ENCODE results near the gene TLE2. TPM values are rescaled to one million over a fixed set of nuclear protein-coding genes. Genes with fewer than 3 reads are reported as not detected.

Gene TLE2
- total RNA-seq, 3 donors from 2014 or later (not counting 1 experiment from before 2014, with no cell fraction given), result 6.1 to 8.8 (median 8.2) TPM

DNA sequence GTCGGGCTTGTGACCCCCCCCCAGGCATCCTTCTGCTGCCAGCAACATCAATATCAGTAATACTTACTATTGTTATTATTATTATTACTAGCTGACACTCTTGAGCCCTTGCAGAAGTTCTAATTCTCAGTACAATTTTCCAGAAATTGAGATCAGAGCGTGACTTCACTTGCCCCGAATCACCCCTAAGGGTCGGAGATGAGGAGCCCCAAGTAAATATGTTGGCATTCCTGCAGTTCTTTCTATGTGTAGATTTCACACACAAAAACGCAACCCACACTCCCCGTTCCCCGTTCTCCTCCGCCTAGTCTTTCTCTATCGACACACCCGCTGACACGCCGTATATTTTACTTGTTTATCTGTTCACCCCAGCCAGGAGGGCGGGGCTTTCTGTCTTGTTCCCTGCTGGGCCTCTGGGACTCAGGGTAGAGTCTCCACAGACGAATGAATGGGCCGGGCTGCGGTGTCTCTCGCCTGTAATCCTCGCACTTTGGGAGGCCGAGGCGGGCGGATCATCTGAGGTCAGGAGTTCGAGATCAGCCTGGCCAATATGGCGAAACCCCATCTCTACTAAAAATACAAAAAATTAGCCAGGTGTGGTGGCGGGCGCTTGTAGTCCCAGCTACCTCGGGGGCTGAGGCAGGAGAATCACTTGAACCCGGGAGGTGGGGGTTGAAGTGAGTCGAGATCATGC lies 18.6 kb upstream of the TLE2 start:
- Mint-ChIP-seq H3K27ac (peak overlapping the region; percentile 69 to 82), H3K36me3 (no peaks in the 10 kb centered on the region)
- TF ChIP-seq, protein P1, sequence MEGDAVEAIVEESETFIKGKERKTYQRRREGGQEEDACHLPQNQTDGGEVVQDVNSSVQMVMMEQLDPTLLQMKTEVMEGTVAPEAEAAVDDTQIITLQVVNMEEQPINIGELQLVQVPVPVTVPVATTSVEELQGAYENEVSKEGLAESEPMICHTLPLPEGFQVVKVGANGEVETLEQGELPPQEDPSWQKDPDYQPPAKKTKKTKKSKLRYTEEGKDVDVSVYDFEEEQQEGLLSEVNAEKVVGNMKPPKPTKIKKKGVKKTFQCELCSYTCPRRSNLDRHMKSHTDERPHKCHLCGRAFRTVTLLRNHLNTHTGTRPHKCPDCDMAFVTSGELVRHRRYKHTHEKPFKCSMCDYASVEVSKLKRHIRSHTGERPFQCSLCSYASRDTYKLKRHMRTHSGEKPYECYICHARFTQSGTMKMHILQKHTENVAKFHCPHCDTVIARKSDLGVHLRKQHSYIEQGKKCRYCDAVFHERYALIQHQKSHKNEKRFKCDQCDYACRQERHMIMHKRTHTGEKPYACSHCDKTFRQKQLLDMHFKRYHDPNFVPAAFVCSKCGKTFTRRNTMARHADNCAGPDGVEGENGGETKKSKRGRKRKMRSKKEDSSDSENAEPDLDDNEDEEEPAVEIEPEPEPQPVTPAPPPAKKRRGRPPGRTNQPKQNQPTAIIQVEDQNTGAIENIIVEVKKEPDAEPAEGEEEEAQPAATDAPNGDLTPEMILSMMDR (IDR thresholded peaks at IDR 0.05), result no peak

GRCh38 chr19:3046698-3047495 lies 17.8 kb upstream of the TLE2 start:
- Mint-ChIP-seq H3K27me3 (ENCODE audit: low read depth in 2 of 2) (peaks cover 0 to 14% of the 10 kb centered on the region in 2 donors), H3K4me1 (peaks cover 7 to 18% of the 10 kb centered on the region in 2 donors), H3K9me3 (no peaks in the 10 kb centered on the region), H3K36me3 (no peaks in the 10 kb centered on the region), H3K27ac (peak overlapping the region in 1 of 2 donors; percentile 82), H3K4me3 (peak overlapping the region; percentile 85)
- intact Hi-C loops (cut with micrococcal nuclease), result no loop called here
- H3K4me1 ChIP-seq (ENCODE audit: control insufficient read depth, insufficient read depth, low read length), result peaks cover 11% of the 10 kb centered on the region
- no peak overlapping the region for H3K27ac ChIP-seq (ENCODE audit: low read length)
- peak in 1 of 2 donors; percentile 43 for DNase-seq
- H3K4me3 ChIP-seq (ENCODE audit: low read length), result peak overlapping the region; percentile 18
- H3K36me3 ChIP-seq (ENCODE audit: control insufficient read depth, insufficient read depth, low read length), result no peaks in the 10 kb centered on the region
- no peaks in the 10 kb centered on the region for H3K9me3 ChIP-seq (ENCODE audit: control insufficient read depth, insufficient read depth, low read length)
- TF ChIP-seq, protein P1 (IDR thresholded peaks at IDR 0.05), result no peak
- ATAC-seq, result peak in 1 of 3 donors; percentile 24
- no peaks in the 10 kb centered on the region for H3K27me3 ChIP-seq (ENCODE audit: control insufficient read depth, insufficient read depth, low read length)
- 1% methylated on average over 39 of the region's 47 CpGs for WGBS (ENCODE audit: insufficient coverage)

More for the DNA sequence above, 18.6 kb upstream of the TLE2 start:
- H3K9me3 Mint-ChIP-seq, result no peaks in the 10 kb centered on the region
- ATAC-seq (peak; percentile 35 to 79 (median 78)), DNase-seq (peak in 1 of 2 donors; percentile 80)
- Histone ChIP-seq H3K4me3 (ENCODE audit: low read length) (peak overlapping the region; percentile 18), H3K9me3 (ENCODE audit: control insufficient read depth, insufficient read depth, low read length) (no peaks in the 10 kb centered on the region), H3K4me1 (ENCODE audit: control insufficient read depth, insufficient read depth, low read length) (peaks cover 11% of the 10 kb centered on the region), H3K27me3 (ENCODE audit: control insufficient read depth, insufficient read depth, low read length) (no peaks in the 10 kb centered on the region), H3K27ac (ENCODE audit: low read length) (no peak overlapping the region), H3K36me3 (ENCODE audit: control insufficient read depth, insufficient read depth, low read length) (no peaks in the 10 kb centered on the region)
- peaks cover 7 to 13% of the 10 kb centered on the region in 2 donors for H3K4me1 Mint-ChIP-seq
- H3K4me3 Mint-ChIP-seq, result peak overlapping the region; percentile 85
- WGBS (ENCODE audit: insufficient coverage), result 9% methylated on average over 26 of the region's 28 CpGs
- peaks cover 0 to 10% of the 10 kb centered on the region in 2 donors for H3K27me3 Mint-ChIP-seq (ENCODE audit: low read depth in 2 of 2)
- intact Hi-C loops (cut with micrococcal nuclease), result no loop called here

GRCh38 chr19:3045885-3046697 lies 17.0 kb upstream of the TLE2 start:
- H3K36me3 Mint-ChIP-seq, result no peaks in the 10 kb centered on the region
- TF ChIP-seq, protein P1 (IDR thresholded peaks at IDR 0.05), result no peak
- 66% methylated on average over 10 of the region's 16 CpGs for WGBS (ENCODE audit: insufficient coverage)
- H3K4me3 Mint-ChIP-seq, result no peak overlapping the region
- ATAC-seq, result no peak
- H3K27me3 Mint-ChIP-seq (ENCODE audit: low read depth in 2 of 2), result peaks cover 0 to 14% of the 10 kb centered on the region in 2 donors
- H3K27ac Mint-ChIP-seq, result no peak overlapping the region
- Histone ChIP-seq H3K36me3 (ENCODE audit: control insufficient read depth, insufficient read depth, low read length) (no peaks in the 10 kb centered on the region), H3K27ac (ENCODE audit: low read length) (no peak overlapping the region), H3K27me3 (ENCODE audit: control insufficient read depth, insufficient read depth, low read length) (no peaks in the 10 kb centered on the region), H3K4me1 (ENCODE audit: control insufficient read depth, insufficient read depth, low read length) (peaks cover 11% of the 10 kb centered on the region), H3K9me3 (ENCODE audit: control insufficient read depth, insufficient read depth, low read length) (no peaks in the 10 kb centered on the region), H3K4me3 (ENCODE audit: low read length) (no peak overlapping the region)
- no peaks in the 10 kb centered on the region for H3K9me3 Mint-ChIP-seq
- intact Hi-C loops (cut with micrococcal nuclease), result no loop called here
- peaks cover 7 to 18% of the 10 kb centered on the region in 2 donors for H3K4me1 Mint-ChIP-seq
- no peak for DNase-seq
